Stimulated activated naive B cell treated with anti-CD40 and anti-IgM and Interleukin-4, amounts not matched to agents 10 μg/mL and 1 μg/mL and 100 μg/mL, for 72 hours (primary cell): ENCODE results near the gene TAS2R14.

Experiments used
- ATAC-seq, 2 donors: fragments of 150-1000 bp; cut with Tn5 transposase; replicated peaks; 2 replicates each; pipeline ENCODE4 v1.10.0; 2021; ENCODE audit warnings: moderate library complexity in 1 of 2
- DNase-seq: peaks from one replicate; pipeline ENCODE4 v3.0.0; 2021
- H3K27ac Mint-ChIP-seq: one replicate; pipeline ENCODE4 v1.8.0; 2022; ENCODE audit warnings: mild to moderate bottlenecking, mixed read lengths
- H3K27me3 Mint-ChIP-seq, 2 donors: one replicate each; pipeline ENCODE4 v1.8.0; 2022; ENCODE audit warnings: mixed read lengths in 2 of 2
- H3K36me3 Mint-ChIP-seq, 2 donors: one replicate each; pipeline ENCODE4 v1.8.0; 2022; ENCODE audit warnings: mixed read lengths in 2 of 2, mild to moderate bottlenecking in 1 of 2
- H3K4me1 Mint-ChIP-seq, 2 donors: one replicate each; pipeline ENCODE4 v1.8.0; 2022; ENCODE audit warnings: mixed read lengths in 2 of 2, mild to moderate bottlenecking in 1 of 2
- H3K4me3 Mint-ChIP-seq, 2 donors: one replicate each; pipeline ENCODE4 v1.8.0; 2022; ENCODE audit warnings: mild to moderate bottlenecking in 2 of 2, mixed read lengths in 2 of 2, moderate library complexity in 1 of 2
- H3K9me3 Mint-ChIP-seq, 2 donors: one replicate each; pipeline ENCODE4 v1.8.0; 2022; ENCODE audit warnings: mixed read lengths in 2 of 2, mild to moderate bottlenecking in 1 of 2

The TAS2R14 gene

DNA sequence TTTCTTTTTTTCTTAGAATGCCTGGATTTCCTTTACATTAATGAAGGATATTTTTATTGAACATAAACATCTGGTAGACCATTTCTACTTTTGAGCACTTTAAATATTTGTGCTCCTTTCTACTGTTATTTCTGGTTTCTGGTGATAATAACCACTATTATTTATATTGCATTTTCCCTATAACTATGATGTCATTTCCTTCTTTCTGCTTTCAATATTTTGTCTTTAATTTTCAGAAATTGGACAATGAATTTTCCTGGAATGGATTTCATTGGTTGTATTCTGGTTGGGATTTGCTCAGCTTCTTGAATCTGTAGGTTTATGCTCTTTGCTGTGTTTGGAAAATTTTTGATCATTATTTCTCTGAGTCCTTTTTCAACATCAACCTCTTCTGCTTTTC is 49.8 kb downstream of the TAS2R14 start:
- Mint-ChIP-seq H3K4me1 (no peaks in the 10 kb centered on the region), H3K36me3 (peaks cover 14 to 21% of the 10 kb centered on the region in 2 donors), H3K9me3 (peaks cover 0 to 4% of the 10 kb centered on the region in 2 donors), H3K4me3 (no peak overlapping the region), H3K27me3 (no peaks in the 10 kb centered on the region), H3K27ac (no peak overlapping the region)
- ATAC-seq, result no peak
- DNase-seq, result no peak
